NCI-H146 (cell line): ENCODE results near the gene UTRN.

Experiments
- DNase-seq: peaks from one replicate; lab custom pipeline; 2025; lab: John Stamatoyannopoulos, UW

UTRN gene

GRCh38 chr6:144284783-144285547 is at the start of gene UTRN:
TSS of gene UTRN (plus strand) at chr6:144285335. CDS start at chr6:144291829, 6,494 bp downstream.
- DNase-seq: peak; percentile 45

DNA sequence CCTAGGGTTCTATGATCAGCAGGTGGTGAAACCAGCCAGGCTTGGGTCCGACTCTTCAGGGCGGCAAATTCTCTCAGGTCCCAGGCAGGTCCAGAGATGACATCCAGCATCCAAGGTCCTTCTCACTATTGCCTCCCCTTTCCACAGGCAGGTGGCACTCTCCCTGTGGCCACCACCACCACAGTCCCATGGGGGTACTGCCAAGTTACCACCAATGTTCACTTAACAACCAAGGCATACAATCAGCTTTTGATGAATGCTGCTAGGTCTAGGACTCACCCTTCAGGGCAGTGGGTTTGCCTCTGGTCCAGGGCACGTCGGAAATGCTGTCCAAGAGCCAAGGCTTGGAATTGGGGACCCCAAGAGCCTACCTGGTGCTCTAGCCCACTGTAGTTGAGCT is 40.4 kb upstream of the UTRN start:
- DNase-seq: no peak

DNA sequence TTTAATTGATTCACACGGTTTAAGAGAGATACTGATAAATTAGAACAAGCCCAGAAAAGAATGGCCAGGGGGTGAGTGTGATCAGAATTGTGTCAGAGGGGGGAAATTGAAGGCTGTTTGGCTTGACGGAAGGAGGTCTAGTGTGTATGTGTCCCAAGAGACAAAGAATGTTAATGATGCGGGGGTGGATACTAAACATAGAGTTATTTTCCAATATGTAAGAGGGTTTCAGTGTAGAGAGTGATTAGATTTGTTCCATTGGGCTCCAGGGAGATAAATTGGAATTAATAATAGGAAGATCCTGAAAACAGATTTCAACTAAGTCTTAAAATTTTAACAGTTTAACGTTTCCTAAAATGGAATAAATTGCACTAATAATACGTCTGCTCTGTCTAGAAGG is 38.1 kb upstream of the UTRN start:
- no peak for DNase-seq

DNA sequence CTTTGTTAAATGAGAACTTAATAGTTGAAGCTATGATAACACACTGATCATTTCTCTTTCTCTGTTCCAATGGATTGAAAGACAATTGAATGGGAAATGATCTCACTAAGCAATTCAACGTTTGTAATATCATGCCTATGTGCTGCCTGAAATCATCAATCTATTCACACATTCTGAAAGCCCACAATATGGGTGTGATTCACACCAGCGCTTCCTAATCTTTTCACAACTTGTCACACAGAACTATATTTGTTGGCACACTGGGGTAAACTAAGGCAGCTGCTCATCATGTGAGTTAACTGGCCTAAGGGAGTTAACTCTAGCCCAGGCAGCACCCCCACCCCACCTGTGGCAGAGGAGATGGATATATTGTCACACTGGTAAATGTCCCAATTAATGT is 37.1 kb upstream of the UTRN start:
- no peak for DNase-seq

DNA sequence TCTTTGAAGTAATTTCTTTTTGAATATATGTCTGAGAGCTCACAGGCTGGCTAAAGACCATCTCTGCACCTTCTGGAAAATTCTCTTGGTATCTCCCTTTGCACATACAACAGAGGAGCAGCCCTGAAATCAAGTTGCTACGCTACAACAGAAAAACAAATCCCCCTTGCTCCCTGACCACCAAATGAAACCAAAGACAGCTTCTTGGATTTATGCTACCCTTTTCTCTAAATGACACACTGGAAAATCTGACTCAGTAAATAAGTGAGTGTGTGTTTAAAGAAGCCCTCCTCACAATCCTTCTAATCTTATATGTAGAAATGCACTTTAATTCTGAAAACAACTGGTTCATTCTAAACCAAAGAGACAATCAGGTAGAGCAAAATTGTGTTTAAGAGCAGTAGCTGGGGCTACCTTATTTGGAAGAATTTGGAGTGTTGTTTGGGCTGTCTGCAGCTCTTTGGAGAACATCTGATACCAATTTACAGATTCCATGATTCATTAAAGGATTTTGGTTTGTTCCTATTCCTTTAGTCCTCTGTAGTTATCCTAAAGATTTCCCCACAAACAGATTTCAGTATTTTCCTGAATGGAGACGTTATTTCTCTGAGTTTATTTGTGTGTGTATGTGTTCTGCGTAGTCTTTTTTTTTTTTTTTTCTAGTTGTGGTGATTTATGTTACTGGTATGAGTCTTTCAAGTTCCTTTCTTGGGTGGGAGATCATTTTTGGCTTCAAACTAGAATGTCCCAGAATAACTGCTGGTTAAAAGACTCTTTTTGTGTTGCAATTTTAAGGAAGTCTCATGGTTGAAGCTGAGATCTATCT is 36.4 kb upstream of the UTRN start:
- DNase-seq: no peak

GRCh38 chr6:144250276-144250675 is 34.9 kb upstream of the UTRN start:
- DNase-seq: no peak

DNA sequence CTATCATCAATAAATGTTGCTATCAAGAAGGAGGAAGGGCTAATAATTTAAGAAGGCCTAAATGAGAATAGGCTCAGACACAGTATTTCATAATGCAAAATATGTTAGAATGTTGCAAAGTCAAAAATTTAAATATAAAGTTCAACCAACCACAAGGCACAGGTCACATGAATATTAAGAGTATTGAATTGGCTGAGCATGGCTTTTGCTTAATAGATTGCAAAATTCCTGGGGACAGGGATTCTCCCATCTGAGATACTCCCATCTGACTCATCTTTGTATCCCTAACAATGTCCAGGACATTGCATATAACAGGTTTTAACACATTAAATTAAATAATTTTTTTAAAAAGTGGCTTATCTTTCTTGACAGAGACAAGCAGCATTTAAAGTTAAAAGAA is 32.9 kb upstream of the UTRN start:
- no peak for DNase-seq

DNA sequence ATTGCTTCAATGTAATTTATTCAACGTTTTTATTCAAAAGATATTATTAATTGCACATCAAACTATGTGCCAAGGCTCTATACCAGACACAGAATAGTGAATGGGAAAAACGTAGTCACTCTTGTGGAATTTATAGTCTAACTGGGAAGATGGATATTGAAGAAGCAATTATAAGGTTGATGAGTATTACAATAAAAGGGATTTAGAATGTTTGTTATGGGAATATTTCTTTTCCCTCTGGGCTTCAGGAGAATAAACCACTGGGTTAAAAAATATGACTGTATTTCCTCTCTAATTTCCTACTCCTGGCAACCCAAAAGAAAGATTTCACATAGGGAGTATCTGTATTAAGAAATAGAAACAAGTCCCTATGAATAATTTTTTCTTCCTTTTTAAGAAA is 25.1 kb upstream of the UTRN start:
- no peak for DNase-seq

- DNase-seq: no peak
Observed at GRCh38 chr6:144262470-144263369, 22.4 kb upstream of the UTRN start.

GRCh38 chr6:144263786-144264185 is 21.3 kb upstream of the UTRN start:
- DNase-seq: no peak

GRCh38 chr6:144264270-144265060 is 20.7 kb upstream of the UTRN start:
- no peak for DNase-seq

DNA sequence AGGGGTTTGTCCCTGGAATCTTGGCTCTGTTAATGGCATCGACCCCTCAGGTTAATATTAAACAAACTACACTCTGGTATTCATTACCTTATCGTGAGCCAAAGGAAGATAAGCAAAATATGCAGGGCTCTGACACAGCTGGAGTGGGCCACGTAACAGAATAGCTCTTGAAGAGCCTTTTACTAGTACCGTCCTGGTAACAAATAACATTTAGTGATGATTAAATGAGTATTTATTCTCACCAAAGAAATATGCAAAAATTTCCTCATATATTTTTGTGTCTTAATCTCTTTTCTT is 20.1 kb upstream of the UTRN start:
- no peak for DNase-seq

DNA sequence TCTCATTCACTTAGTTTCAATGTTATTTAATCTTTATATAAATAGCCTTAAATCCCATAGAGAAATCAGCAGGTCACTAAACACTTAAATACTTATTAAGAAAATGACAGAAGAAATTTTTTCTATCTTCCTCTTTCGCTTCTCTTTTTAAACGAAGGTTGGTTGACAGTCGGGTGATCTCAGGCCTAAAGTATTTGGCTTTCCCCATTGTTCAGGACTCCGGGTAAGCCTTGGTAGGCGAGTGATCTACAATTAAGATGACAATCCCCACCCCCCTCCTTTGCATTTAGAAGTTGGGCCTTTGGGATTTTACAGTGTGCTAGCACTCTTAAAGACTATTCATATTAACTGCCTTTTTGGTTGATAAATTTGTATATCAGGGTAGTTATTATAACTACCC is 19.7 kb upstream of the UTRN start:
- DNase-seq: no peak

- DNase-seq: no peak
Observed at GRCh38 chr6:144266091-144266649, 19.0 kb upstream of the UTRN start.

DNA sequence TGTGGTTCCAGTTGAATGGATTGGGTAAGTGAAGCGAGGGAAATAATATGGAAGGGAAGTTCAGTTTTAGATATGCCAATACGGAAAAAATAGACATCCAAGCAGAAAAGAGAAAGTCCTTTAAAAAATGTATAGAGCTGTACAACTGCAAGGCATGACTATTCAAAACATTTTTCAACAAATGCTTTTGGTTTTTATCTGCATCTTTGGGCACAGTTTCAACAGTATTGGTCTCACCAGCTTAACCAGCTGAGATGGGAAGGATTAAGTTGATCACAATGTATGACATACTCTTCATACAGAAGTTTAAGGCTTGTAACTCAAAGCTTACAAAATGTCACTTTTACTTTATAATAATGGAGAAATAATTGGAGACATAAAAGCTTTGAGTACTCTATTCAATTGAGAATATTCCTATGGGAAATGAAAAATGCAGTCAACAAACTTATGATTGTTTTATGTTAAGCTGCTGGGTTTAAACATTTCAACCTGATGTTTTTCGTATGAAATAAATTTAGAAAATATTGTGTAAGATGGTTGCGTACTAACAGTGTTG is 16.3 kb upstream of the UTRN start:
- DNase-seq: no peak

- no peak for DNase-seq
Observed at GRCh38 chr6:144277174-144277573, 8.0 kb upstream of the UTRN start.

GRCh38 chr6:144277605-144278227 is 7.4 kb upstream of the UTRN start:
- no peak for DNase-seq

- no peak for DNase-seq
Observed at GRCh38 chr6:144278659-144279314, 6.3 kb upstream of the UTRN start.

- no peak for DNase-seq
Observed at GRCh38 chr6:144279484-144280150, 5.5 kb upstream of the UTRN start.
